Measurements from ENCODE around the gene OR2F2. TPM values are rescaled to one million over a fixed set of nuclear protein-coding genes. Genes with fewer than 3 reads are reported as not detected.

The OR2F2 gene
- total RNA-seq, 2 donors from 2014 or later = not detected

- H3K27me3 Mint-ChIP-seq (ENCODE audit: insufficient read depth) = no peaks in the 10 kb centered on the region
- Histone ChIP-seq H3K9ac (ENCODE audit: extremely low read depth, low read length, poor library complexity, severe bottlenecking) (no peak overlapping the region), H3K27ac (ENCODE audit: low read depth, low read length) (no peak overlapping the region), H3K27me3 (ENCODE audit: control insufficient read depth, insufficient read depth, low read length, poor library complexity, severe bottlenecking) (no peaks in the 10 kb centered on the region), H3K4me1 (ENCODE audit: control insufficient read depth, insufficient read depth, low read length) (no peaks in the 10 kb centered on the region), H3K9me3 (ENCODE audit: control insufficient read depth, low read length) (no peaks in the 10 kb centered on the region), H3K36me3 (ENCODE audit: control insufficient read depth, insufficient read depth, low read length) (no peaks in the 10 kb centered on the region), H3K4me3 (ENCODE audit: low read length) (no peak overlapping the region)
- no peaks in the 10 kb centered on the region for H3K4me1 Mint-ChIP-seq
- peaks cover 2% of the 10 kb centered on the region for H3K9me3 Mint-ChIP-seq
- no peaks in the 10 kb centered on the region for H3K36me3 Mint-ChIP-seq (ENCODE audit: low read depth)
- peak; percentile 54 for TF ChIP-seq CTCF (conservative IDR thresholded peaks at IDR 0.05)
- DNase-seq = peak; percentile 55
- 69 to 80% methylated on average over 1 of the region's 1 CpG for WGBS, 2 experiments (ENCODE audit: insufficient coverage in 1 of 2, insufficient read length in 1 of 2)
- no peak overlapping the region for H3K4me3 Mint-ChIP-seq
- no peak overlapping the region for H3K27ac Mint-ChIP-seq
Observed at GRCh38 chr7:143975617-143976016, 40.6 kb downstream of the OR2F2 start.

DNA sequence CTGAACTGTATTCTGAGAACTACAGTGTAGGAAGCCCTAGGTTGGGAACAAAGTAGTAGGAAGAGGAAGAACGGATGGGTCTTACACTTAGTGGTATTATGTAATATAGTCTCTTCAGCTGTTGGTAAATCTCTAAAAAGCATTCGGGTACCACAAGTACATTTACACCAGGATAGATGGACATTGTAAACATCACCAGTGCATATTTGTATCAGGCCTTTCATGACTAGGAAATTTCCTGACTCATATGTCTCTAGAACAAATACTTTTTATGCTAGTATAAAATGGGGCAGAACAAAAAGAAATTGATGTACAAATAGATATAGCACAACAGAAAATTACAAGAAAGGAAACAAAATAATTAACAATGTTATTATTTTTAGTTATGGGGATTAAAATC, 43.6 kb downstream of the OR2F2 start:
- Histone ChIP-seq H3K9ac (ENCODE audit: extremely low read depth, low read length, poor library complexity, severe bottlenecking) (no peak overlapping the region), H3K27me3 (ENCODE audit: control insufficient read depth, insufficient read depth, low read length, poor library complexity, severe bottlenecking) (no peaks in the 10 kb centered on the region), H3K4me3 (ENCODE audit: low read length) (no peak overlapping the region), H3K4me1 (ENCODE audit: control insufficient read depth, insufficient read depth, low read length) (no peaks in the 10 kb centered on the region), H3K36me3 (ENCODE audit: control insufficient read depth, insufficient read depth, low read length) (no peaks in the 10 kb centered on the region), H3K9me3 (ENCODE audit: control insufficient read depth, low read length) (no peaks in the 10 kb centered on the region), H3K27ac (ENCODE audit: low read depth, low read length) (no peak overlapping the region)
- Mint-ChIP-seq H3K9me3 (no peaks in the 10 kb centered on the region), H3K4me1 (no peaks in the 10 kb centered on the region), H3K36me3 (ENCODE audit: low read depth) (no peaks in the 10 kb centered on the region), H3K27ac (no peak overlapping the region), H3K4me3 (no peak overlapping the region), H3K27me3 (ENCODE audit: insufficient read depth) (no peaks in the 10 kb centered on the region)
- DNase-seq = no peak
- no peak for TF ChIP-seq CTCF (conservative IDR thresholded peaks at IDR 0.05)
- 90% methylated on average over 2 of the region's 2 CpGs; no CpG with 5 or more reads in 1 of the 2 experiments for WGBS, 2 experiments (ENCODE audit: insufficient coverage in 1 of 2, insufficient read length in 1 of 2)

GRCh38 chr7:143979359-143979758, 44.3 kb downstream of the OR2F2 start:
- Histone ChIP-seq H3K27ac (ENCODE audit: low read depth, low read length) (no peak overlapping the region), H3K9ac (ENCODE audit: extremely low read depth, low read length, poor library complexity, severe bottlenecking) (no peak overlapping the region), H3K4me3 (ENCODE audit: low read length) (no peak overlapping the region), H3K9me3 (ENCODE audit: control insufficient read depth, low read length) (no peaks in the 10 kb centered on the region), H3K36me3 (ENCODE audit: control insufficient read depth, insufficient read depth, low read length) (no peaks in the 10 kb centered on the region), H3K4me1 (ENCODE audit: control insufficient read depth, insufficient read depth, low read length) (no peaks in the 10 kb centered on the region), H3K27me3 (ENCODE audit: control insufficient read depth, insufficient read depth, low read length, poor library complexity, severe bottlenecking) (no peaks in the 10 kb centered on the region)
- no peaks in the 10 kb centered on the region for H3K4me1 Mint-ChIP-seq
- no peak overlapping the region for H3K4me3 Mint-ChIP-seq
- no peaks in the 10 kb centered on the region for H3K9me3 Mint-ChIP-seq
- DNase-seq = no peak
- H3K27ac Mint-ChIP-seq = no peak overlapping the region
- H3K27me3 Mint-ChIP-seq (ENCODE audit: insufficient read depth) = no peaks in the 10 kb centered on the region
- WGBS, 2 experiments (ENCODE audit: insufficient coverage in 1 of 2, insufficient read length in 1 of 2) = 71 to 90% methylated on average over 1 of the region's 1 CpG
- no peaks in the 10 kb centered on the region for H3K36me3 Mint-ChIP-seq (ENCODE audit: low read depth)
- TF ChIP-seq CTCF (conservative IDR thresholded peaks at IDR 0.05) = no peak
